GM23338 (cell line): ENCODE data around the gene DYNLT2.

Experiments
- CREB1 ChIP-seq: fragments of 250-450 bp; sonication (Bioruptor Pico); IDR thresholded peaks from 2 replicates; pipeline ENCODE4 v1.5.0; 2020; ENCODE audit warnings: low read depth, mild to moderate bottlenecking, moderate library complexity
- EZH2 ChIP-seq: fragments of 200-600 bp; sonication (generic); IDR thresholded peaks from one replicate; pipeline ENCODE4 v1.8.0; 2017; ENCODE audit warnings: antibody characterized with exemption, mild to moderate bottlenecking, low read depth; ENCODE audit not compliant: unreplicated experiment
- EZH2phosphoT487 ChIP-seq: fragments of 200-600 bp; sonication (generic); IDR thresholded peaks from one replicate; pipeline ENCODE4 v1.8.1; 2018; ENCODE audit warnings: antibody characterized with exemption; ENCODE audit not compliant: unreplicated experiment
- JUNB ChIP-seq: IDR thresholded peaks from one replicate; pipeline ENCODE4 v1.6.1; 2016; ENCODE audit warnings: antibody characterized with exemption; ENCODE audit not compliant: unreplicated experiment
- POLR2AphosphoS5 ChIP-seq: IDR thresholded peaks from 2 replicates; pipeline ENCODE4 v1.6.1; 2016; ENCODE audit warnings: antibody characterized with exemption, low read depth
- TF ChIP-seq, protein P1 (sequence below), 2 experiments: fragments of 200-600 bp in 1 of 2; sonication (generic) in 1 of 2; conservative IDR thresholded peaks; 2 replicates each; pipeline versions ENCODE4 v1.5.1 to v1.6.1; 2016 to 2017; ENCODE audit warnings: antibody characterized with exemption in 2 of 2, low read depth in 2 of 2, mild to moderate bottlenecking in 2 of 2, moderate library complexity in 1 of 2
- TF ChIP-seq, protein P2 (sequence below): IDR thresholded peaks from one replicate; pipeline ENCODE4 v1.6.1; 2018; ENCODE audit warnings: antibody characterized with exemption; ENCODE audit not compliant: unreplicated experiment

DNA sequence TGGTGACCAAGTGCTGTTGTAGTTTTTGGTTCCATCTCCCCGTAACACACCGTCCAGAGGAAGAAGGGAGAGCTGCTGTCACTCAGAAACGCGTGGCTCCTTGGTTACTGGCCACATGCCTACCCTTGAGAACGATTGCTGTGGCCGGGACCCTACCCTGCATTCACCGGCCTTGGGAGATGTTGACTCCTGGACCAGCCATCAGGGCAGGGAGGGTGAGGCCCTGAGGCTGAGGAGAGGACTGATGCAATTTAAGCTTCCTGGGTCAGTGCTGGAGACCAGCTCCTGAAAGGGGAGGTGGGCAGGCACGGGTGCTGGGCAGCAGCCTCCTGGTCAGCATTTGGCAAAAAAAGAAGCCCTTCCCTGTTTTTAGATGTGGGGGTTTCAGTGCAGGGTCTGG is 31.6 kb upstream of the DYNLT2 start:
- TF ChIP-seq, protein P1, sequence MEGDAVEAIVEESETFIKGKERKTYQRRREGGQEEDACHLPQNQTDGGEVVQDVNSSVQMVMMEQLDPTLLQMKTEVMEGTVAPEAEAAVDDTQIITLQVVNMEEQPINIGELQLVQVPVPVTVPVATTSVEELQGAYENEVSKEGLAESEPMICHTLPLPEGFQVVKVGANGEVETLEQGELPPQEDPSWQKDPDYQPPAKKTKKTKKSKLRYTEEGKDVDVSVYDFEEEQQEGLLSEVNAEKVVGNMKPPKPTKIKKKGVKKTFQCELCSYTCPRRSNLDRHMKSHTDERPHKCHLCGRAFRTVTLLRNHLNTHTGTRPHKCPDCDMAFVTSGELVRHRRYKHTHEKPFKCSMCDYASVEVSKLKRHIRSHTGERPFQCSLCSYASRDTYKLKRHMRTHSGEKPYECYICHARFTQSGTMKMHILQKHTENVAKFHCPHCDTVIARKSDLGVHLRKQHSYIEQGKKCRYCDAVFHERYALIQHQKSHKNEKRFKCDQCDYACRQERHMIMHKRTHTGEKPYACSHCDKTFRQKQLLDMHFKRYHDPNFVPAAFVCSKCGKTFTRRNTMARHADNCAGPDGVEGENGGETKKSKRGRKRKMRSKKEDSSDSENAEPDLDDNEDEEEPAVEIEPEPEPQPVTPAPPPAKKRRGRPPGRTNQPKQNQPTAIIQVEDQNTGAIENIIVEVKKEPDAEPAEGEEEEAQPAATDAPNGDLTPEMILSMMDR (conservative IDR thresholded peaks at IDR 0.05; ENCODE audit: low read depth in 2 of 2) = no peak
- TF ChIP-seq, protein P2, sequence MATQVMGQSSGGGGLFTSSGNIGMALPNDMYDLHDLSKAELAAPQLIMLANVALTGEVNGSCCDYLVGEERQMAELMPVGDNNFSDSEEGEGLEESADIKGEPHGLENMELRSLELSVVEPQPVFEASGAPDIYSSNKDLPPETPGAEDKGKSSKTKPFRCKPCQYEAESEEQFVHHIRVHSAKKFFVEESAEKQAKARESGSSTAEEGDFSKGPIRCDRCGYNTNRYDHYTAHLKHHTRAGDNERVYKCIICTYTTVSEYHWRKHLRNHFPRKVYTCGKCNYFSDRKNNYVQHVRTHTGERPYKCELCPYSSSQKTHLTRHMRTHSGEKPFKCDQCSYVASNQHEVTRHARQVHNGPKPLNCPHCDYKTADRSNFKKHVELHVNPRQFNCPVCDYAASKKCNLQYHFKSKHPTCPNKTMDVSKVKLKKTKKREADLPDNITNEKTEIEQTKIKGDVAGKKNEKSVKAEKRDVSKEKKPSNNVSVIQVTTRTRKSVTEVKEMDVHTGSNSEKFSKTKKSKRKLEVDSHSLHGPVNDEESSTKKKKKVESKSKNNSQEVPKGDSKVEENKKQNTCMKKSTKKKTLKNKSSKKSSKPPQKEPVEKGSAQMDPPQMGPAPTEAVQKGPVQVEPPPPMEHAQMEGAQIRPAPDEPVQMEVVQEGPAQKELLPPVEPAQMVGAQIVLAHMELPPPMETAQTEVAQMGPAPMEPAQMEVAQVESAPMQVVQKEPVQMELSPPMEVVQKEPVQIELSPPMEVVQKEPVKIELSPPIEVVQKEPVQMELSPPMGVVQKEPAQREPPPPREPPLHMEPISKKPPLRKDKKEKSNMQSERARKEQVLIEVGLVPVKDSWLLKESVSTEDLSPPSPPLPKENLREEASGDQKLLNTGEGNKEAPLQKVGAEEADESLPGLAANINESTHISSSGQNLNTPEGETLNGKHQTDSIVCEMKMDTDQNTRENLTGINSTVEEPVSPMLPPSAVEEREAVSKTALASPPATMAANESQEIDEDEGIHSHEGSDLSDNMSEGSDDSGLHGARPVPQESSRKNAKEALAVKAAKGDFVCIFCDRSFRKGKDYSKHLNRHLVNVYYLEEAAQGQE = no peak
- no peak for TF ChIP-seq EZH2phosphoT487
- TF ChIP-seq EZH2 = no peak
- TF ChIP-seq JUNB = no peak
- no peak for TF ChIP-seq POLR2AphosphoS5
- TF ChIP-seq CREB1 (CRISPR knock-in tag) = no peak
